Measurements from ENCODE around the gene PLA2G4C.

The PLA2G4C gene, protein sequence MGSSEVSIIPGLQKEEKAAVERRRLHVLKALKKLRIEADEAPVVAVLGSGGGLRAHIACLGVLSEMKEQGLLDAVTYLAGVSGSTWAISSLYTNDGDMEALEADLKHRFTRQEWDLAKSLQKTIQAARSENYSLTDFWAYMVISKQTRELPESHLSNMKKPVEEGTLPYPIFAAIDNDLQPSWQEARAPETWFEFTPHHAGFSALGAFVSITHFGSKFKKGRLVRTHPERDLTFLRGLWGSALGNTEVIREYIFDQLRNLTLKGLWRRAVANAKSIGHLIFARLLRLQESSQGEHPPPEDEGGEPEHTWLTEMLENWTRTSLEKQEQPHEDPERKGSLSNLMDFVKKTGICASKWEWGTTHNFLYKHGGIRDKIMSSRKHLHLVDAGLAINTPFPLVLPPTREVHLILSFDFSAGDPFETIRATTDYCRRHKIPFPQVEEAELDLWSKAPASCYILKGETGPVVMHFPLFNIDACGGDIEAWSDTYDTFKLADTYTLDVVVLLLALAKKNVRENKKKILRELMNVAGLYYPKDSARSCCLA

DNA sequence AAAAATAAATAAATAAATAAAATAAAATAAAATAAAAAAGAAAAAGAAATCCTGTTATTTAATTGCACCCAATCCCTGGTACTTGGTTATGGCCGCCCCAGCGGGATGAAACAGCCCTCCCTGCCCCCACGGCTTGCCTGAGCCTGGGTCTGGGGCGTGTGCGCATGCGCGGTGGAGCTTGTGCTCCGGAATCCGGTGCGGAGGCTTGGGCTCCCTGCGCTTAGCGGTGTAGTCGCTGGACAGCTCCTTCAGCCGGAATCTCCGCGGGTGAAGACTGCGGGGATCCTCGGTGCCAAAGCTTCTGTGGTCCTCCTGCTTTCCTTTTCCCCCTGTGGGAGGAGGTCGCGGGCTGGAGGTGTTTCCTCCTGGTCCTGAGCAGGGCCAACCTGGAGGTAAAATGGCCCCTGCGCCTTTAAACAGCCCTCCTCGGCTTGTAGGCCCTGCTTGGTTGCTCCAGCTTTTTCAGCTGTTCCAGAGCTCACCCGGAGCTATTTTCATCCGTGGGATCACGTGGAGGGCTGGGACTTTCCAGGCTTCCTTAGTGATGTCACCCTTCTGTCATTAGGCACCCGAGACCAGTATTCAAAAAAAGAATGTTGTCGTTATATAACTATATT lies at the start of gene PLA2G4C:
Gene PLA2G4C (minus strand): TSS at position 468 of the 617 bp plus-strand sequence. CDS start 4,288 bp downstream, outside the sequence.
- DNase-seq (ENCODE audit: low spot score): peak; percentile 95

DNA sequence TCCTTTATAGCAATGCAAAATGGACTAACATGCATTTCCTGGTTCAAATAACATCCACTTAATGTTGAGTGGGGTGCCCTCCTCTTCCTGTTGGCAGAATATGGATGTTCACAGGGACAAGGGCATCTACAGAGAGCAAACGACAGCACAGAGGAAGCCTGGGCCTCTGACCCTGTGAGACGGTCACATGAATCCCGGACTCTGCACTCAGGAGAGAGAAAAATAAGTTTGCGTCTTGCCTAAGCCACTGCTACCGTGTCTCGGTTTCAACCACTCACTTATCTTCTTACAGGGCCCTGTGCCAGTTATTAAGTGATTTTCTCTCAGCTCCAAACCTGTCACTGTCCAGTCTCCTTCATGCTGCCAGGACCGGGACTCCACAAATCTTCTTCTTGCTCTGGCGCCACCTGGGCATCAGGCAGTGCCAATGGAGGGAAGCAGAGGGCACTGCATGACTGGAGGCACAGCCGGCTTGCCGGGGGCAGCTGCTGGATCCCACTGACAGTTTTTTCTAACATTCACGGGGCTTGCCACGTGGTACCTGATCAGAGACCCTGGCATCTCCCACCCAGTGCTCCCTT lies 47.7 kb upstream of the PLA2G4C start:
- DNase-seq (ENCODE audit: low spot score): no peak

DNA sequence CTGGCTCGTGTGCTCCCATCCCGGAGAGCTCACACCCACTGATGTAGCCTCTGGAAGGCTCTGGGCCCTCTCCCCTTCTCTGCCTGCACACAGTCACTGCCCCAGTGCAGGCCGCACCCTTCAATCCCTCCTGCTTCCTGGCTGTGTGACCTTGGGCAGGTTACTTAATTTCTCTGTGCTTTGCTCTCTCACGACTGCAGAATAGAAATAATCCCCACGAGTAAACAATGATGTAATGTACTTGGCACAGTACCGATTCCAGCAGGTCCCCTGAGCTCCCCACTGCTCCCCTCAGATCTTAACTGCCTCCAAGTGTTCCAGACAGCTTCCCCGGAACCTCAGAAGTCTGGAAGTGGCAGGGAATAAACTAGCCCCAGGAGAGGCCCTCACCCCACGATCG lies 43.4 kb upstream of the PLA2G4C start:
- DNase-seq (ENCODE audit: low spot score): no peak

DNA sequence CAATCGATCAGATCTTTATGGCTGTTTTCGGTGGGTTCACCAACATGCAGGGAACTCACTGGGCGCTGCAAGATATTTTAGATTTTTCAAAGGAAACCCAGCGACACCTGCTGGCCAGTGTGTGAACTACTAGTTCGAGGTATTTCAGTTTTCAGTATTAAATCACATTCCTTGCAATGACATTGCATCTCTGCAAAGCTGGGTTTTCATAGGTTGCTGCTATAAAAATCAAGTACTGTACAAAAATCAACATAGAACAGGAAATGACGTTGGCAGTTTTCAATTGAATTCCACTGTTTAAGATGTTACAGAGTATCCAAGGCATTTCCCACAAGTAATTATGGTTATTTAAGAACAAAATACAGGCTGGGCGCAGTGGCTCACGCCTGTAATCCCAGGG lies 41.9 kb upstream of the PLA2G4C start:
- peak; percentile 56 for DNase-seq (ENCODE audit: low spot score)

DNA sequence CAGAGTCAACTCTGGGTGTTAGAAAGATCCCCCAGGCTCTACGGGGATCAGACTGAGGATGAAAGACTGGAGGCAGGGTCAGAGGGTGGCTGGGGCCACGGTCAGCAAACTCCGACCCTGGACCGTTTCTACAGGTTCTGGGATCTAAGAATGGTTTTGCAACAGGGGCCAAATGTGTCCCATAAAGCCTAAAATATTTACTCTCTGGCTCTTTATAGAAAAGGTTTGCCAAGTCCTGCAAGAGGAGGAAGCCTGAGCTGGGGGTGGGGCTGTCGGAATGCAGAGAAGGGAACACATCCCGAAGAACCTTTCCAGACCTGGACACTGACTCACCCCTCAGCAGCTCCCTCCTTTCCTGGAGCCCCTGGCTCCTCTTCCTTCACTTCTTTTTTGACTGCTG lies 38.8 kb upstream of the PLA2G4C start:
- DNase-seq (ENCODE audit: low spot score): no peak

DNA sequence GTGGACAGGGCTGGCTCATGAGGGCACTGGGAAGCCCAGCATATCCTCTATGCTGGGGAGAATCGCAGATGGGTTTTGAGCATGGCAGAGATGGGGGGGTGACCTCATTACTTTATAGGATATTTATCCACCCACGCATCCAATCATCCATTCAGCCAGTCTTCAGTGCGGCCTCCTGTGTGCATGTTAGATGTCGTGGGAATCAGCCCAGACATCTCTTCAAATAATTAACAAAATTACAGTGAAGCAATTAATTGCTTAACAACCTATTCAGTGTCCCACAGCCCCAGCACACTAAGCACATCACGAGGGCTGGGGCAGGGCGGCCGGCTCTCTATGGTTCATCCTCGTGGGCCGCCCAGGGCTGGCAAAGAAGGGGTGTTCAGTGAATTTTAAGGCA lies 38.0 kb upstream of the PLA2G4C start:
- DNase-seq (ENCODE audit: low spot score): no peak

DNA sequence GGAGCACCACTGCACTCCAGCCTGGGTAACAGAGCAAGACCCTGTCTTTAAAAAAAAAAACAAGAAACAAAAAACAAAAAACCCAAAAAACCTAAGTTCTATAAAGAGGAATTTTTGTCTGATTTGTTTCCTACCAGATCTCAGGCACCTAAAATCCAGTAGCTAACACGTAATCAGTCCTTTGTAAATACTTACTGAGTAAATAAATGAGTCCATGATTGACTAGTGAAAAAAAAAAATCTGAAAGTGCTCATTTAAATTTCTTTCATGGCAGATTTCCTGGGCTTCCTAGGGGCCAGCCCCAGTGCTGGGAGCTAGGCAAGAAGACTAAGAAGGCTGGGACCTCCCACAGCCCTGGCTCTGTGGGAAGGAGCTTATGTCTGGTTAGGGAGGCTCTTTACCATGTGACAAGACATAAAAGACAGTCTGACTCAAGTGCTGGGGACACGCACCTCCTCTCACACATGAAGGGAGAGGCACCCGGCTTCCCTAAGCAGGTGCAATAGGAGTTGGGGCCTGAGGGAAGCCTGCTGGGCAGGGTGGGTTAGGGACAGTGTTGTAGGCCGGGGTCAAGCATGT lies 37.1 kb upstream of the PLA2G4C start:
- no peak for DNase-seq (ENCODE audit: low spot score)

DNA sequence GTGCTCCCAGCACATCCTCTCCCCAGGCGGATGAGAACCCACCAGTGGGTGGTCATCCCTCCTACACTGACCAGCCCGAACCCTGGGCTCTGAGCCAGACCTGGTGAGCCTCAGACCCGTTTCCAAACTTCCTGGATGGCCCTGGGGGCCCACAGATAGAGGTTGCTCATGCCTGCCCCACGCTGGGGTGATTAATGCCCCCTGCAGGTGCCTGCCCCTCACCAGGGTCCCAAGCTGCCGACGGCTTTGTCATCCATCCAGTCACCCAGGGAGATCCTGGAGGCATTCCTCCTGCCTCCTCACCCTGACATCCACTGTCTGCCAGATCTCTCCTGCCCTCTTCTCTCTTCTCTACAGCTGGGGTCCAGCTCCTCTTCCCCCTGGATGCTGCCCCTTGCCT lies 28.4 kb upstream of the PLA2G4C start:
- DNase-seq (ENCODE audit: low spot score): no peak

DNA sequence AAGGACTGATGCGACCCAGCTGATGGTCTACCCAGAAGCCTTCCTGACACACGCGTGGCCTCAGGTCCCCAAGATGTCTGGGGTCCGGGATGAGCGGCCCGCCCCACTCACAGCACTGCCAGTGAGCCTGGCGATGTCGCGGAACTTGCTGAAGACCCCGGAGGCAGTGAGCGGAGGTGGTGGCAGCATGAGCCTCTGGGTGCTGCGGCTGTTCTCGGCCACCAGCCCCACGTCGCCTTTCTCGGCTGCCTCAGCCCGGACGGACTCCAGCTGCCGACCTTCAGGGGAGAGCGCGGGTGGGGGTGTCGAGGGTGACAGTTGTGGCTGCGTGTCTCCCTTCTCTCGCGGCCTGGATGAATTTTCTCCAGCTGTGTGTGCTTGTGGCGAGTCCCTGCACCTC lies 26.8 kb upstream of the PLA2G4C start:
- DNase-seq (ENCODE audit: low spot score): no peak

DNA sequence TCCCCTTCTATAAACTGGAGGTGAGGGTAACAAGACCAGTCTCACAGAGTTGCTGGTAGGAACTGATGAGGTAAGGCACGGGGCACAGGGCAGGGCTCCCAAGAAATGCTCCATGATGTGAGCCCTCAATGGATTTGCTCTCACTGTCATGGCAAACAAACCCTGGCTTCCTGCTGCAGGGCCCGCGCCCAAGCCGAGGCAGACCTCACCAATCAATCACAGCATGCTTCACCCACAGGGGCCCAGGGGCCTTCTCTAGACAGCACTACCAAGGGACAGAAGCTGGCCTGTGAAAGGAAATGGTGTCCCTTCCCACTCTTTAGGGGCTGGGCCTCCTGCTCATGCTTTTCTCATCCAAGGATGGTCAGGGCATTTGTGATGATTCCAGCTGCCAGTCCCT lies 25.9 kb upstream of the PLA2G4C start:
- DNase-seq (ENCODE audit: low spot score): no peak

DNA sequence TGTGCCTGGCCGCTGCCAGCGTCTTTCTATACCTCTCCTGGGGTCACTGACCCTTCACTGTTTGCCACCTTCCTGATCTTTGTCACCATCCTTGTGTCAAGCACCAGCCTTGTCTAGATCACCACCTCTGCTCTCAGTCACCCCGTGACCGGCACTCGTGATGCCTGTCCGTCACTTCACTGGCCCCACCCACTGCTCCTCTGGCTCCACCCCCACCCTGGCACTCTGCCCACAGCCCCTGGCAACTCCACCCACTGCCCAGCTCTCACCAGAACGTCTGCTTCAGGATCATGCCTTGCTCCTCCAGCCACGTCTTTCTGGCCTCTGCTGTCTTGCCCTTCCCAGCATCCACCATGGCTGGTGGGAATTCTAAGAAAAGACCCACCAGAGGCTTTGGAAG lies 24.8 kb upstream of the PLA2G4C start:
- no peak for DNase-seq (ENCODE audit: low spot score)

DNA sequence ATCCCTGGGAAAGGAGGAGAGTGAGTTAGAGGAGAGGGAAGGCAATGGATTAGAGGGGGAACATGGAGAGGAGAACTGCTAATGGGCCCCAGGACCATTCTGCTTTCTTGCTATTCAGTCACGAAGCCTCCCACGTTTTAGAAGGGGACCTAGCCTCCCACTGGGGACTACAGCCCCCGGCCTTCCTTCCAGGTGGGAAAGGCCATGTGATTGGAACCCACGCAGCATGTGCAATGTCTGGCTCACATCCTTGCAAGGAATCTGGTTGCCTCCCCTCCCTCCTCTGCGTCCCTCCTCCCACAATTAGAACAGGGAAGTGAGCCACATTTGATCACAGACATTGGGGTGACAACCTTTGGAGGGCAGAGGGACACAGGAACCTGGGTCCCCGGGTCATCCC lies 22.5 kb upstream of the PLA2G4C start:
- DNase-seq (ENCODE audit: low spot score): no peak

DNA sequence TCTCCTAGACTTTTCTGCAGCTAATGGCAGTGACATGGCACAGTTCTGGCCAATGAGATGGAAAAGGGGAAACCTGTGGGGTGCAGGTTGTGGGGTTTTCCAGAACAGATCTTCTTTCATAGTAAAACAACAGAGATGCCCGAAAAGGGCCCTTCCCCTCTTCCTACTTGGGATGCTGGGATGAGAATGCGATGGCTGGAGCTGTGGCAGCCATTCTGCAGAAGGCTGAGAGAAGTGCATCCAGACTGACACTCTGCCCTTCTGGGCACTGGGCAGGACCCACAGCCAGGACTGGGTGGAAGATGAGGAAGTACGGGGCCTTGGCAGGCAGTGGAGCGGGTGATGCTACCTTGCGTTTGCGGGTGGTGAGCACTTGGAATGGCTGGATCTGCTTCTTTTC lies 16.9 kb upstream of the PLA2G4C start:
- DNase-seq (ENCODE audit: low spot score): no peak

DNA sequence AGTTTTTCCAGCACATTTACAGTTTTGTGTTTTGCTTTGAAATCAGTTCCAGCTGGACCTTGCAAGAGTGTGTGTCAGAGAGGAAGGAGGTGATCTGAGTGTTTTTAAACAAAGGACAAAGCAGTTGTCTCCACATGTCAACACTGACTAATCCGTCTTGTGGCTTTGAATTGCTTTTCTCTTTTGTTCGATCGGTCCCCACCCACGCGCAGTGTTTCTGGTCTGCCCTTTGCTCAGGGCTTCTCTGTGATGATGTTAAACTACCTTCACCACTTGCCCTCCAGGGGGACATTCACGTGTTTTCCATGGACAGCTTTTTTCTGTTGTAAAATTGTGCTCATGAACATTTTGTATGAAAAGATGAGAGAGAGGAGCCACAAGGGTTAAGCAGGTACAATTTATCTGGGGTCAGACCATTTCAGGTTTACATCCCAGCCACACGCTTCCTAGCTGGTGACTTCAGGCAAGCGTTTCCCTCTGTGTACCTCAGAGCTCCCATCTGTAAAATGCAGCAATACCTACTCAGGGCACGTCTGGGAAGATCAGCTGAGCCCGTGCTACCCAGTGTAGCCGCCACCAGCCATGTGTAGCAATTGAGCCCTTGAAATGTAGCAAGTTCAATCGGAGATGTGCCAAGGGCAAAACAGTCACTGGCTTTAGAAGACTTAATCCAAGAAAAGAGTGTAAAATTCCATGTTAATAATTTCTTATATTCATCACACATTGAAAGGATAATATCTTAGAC lies 13.5 kb upstream of the PLA2G4C start:
- peak; percentile 50 for DNase-seq (ENCODE audit: low spot score)

DNA sequence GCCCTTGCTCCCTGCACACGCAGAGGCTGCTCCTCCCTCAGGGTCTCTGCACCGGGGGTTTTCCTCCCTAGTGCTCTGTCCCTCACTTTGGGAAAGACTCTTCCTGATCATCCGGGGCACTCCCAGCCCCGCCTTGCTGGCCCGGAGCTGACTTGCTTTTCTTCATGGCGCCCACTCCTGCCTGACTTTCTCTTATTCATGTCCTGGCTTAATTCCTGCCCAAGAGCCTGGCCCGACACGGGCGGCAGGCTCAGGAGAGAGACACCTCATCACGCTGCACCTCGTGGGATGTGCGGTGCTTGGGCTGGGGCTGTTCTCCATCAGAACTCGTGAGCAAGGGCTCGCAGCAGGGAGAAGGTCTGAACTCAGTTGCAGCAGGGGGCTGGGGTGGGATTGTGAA lies 11.8 kb upstream of the PLA2G4C start:
- DNase-seq (ENCODE audit: low spot score): no peak

DNA sequence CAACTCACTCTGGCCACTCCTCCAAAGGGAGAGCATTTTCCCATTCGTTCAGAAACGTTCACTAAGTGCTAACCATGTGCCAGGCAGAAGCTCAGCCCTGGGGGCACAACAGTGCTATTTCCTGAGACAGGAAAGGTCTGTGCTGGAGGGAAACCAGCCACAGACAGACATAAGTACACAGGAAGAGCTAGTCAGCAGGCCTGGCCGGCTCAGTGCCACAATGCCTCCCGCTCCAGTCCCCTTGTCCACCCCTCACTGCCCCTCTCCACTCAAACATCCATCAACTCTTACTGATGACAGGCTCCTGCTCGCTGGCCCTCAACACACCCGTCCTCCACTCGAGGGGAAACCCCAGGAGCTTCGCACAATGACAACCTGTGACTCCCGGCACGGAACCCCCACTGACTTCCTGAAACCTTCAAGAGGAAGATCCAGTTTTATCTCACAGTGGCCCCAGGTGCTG lies 11.3 kb upstream of the PLA2G4C start:
- DNase-seq (ENCODE audit: low spot score): no peak

DNA sequence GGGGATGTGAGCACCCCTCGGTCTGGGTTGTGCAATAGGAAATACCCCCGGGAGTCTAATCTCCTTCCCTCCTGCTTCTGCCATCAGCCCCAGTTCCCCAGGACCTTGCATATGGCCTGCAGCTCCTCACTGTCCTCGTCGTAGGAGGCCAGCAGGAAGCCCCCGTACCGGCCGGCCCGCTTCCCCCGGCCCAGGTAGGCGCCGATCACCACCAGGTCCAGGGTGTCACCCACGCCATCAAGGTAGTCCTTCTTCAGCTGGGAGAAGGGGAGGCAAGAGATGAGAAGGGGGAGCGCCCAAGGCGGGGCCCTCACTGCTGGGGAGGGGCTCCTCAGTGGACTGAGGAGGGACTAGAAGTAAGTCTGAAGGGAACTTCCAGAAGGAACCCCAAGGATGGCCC lies 10.4 kb upstream of the PLA2G4C start:
- DNase-seq (ENCODE audit: low spot score): no peak

DNA sequence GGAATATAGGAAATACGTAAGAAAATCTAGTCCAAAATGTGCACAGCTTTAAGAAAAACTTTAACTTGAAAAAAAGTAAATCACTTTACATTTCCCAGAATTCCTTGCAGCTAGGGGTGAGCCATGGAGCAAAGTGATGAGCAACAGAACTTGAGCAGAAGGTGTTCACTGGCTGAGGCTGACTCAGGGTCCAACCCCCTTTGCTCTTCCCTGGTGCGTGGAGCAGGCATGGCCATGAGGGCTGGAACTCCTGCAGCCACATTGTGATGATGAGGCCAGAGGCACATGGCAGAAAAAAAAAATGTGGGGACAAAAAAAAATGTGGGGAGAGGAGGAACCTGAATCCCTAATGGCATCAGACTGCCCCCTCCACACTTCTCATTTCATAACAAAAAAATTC lies 9.9 kb upstream of the PLA2G4C start:
- DNase-seq (ENCODE audit: low spot score): no peak

DNA sequence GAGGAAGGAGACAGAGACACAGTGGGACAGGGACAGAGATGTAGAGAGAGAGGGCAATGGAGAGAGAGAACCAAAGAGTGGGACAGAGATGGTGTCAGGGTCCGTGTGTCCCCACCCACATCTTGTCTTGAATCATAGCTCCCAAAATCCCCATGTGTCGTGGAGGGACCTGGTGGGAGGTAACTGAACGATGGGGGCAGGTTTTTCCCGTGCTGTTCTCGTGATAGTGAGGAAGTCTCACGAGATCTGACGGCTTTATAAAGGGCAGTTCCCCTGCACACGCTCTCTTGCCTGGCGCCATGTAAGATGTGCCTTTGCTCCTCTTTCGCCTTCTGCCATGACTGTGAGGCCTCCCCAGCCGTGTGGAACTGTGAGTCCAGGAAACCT lies 7.5 kb upstream of the PLA2G4C start:
- DNase-seq (ENCODE audit: low spot score): no peak

DNA sequence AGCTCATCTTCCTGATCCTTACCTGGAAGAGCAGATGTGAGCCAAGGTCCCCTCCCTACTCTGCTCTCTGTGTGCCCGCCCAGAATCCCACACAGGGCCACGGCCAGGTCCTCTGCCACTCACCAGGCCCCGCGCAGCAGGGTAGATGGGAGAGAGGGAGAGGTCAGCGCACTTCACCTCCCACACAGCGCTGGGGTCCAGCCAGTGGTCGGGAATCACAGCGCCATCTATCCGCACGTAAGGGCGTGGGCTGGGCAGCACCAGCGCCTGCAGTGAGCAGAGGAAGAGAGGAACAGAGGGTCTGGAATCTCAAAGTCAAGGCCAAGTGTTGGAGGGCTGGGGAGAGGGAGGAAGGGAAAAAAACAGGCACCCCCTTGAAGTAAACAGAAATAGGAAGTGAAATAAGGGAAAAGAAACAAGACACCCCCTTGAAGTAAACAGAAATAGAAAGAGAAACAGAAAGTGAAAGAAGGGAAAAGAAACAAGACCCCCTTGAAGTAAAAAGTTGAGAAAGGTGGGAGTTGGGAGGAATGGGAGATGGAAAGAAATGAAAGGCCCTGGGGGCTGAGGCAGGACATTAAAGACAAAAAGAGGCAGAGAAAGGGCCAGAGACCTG lies 7.0 kb upstream of the PLA2G4C start:
- DNase-seq (ENCODE audit: low spot score): no peak

DNA sequence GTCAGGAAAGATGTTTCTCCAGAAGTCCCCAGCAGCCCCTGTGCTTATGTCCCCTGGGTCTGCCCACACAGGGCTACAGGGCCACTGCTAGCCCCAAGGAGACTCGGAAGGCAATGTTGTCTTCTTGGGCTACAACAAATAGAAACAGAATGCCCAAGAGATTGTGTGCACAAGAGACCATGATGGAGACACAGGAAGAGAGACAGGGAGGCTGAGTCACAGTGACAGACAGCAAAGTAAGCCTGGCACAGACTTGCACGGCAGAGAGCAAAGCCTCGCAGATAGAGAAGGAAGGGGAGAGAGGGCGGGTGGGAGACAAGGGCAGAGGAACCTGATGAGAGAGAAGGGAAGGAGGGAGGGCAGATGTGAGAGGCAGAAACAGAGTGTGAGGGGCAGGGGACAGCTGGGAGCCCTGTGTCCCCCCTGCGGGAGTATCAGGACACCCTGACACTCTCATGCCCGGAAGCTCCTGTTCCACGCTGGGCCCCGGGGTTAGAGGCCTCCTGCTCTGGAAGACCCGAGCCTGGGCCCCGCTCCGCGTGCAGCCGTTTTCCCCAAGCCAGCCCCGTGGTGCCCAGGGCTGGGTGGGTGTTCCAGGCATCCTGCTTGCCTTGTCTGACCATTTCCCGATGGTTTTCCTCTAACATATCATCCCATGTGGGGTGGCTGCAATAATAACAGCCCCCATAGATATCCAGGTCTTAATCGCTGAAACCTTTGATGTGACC lies 2.7 kb upstream of the PLA2G4C start:
- peak; percentile 24 for DNase-seq (ENCODE audit: low spot score)

Data from kidney tubule cell (primary cell).